Stimulated activated memory B cell treated with anti-CD40 and anti-IgM and Interleukin-4, amounts not matched to agents 10 μg/mL and 1 μg/mL and 100 μg/mL, for 72 hours (primary cell): ENCODE results near the gene GINS2.

Experiments used
- ATAC-seq: fragments of 150-1000 bp; cut with Tn5 transposase; 2 replicates; pipeline ENCODE4 v1.10.0; 2021
- H3K27ac Mint-ChIP-seq: one replicate; pipeline ENCODE4 v1.8.0; 2022; ENCODE audit warnings: mild to moderate bottlenecking, mixed read lengths
- H3K27me3 Mint-ChIP-seq: one replicate; pipeline ENCODE4 v1.8.0; 2022; ENCODE audit warnings: mixed read lengths
- H3K36me3 Mint-ChIP-seq: one replicate; pipeline ENCODE4 v1.8.0; 2022; ENCODE audit warnings: mixed read lengths
- H3K4me1 Mint-ChIP-seq: one replicate; pipeline ENCODE4 v1.8.0; 2022; ENCODE audit warnings: mixed read lengths
- H3K4me3 Mint-ChIP-seq: one replicate; pipeline ENCODE4 v1.8.0; 2022; ENCODE audit warnings: mild to moderate bottlenecking, moderate library complexity, mixed read lengths
- H3K9me3 Mint-ChIP-seq: one replicate; pipeline ENCODE4 v1.8.0; 2022; ENCODE audit warnings: mixed read lengths

Gene GINS2

GRCh38 chr16:85720302-85720637 is 31.5 kb upstream of the GINS2 start:
- Mint-ChIP-seq H3K9me3 (no peaks in the 10 kb centered on the region), H3K27ac (no peak overlapping the region), H3K36me3 (no peaks in the 10 kb centered on the region), H3K27me3 (no peaks in the 10 kb centered on the region), H3K4me1 (peaks cover 31% of the 10 kb centered on the region), H3K4me3 (no peak overlapping the region)
- no peak for ATAC-seq

GRCh38 chr16:85719605-85720301 is 31.0 kb upstream of the GINS2 start:
- Mint-ChIP-seq H3K9me3 (no peaks in the 10 kb centered on the region), H3K27ac (no peak overlapping the region), H3K4me1 (peaks cover 31% of the 10 kb centered on the region), H3K27me3 (no peaks in the 10 kb centered on the region), H3K36me3 (no peaks in the 10 kb centered on the region), H3K4me3 (no peak overlapping the region)
- no peak for ATAC-seq

- H3K27ac Mint-ChIP-seq, result no peak overlapping the region
- no peak overlapping the region for H3K4me3 Mint-ChIP-seq
- no peaks in the 10 kb centered on the region for H3K36me3 Mint-ChIP-seq
- H3K27me3 Mint-ChIP-seq, result no peaks in the 10 kb centered on the region
- no peak for ATAC-seq
- no peaks in the 10 kb centered on the region for H3K9me3 Mint-ChIP-seq
- peaks cover 31% of the 10 kb centered on the region for H3K4me1 Mint-ChIP-seq
Measured at GRCh38 chr16:85718682-85719081, 29.9 kb upstream of the GINS2 start.

GRCh38 chr16:85718153-85718477 is 29.4 kb upstream of the GINS2 start:
- H3K4me1 Mint-ChIP-seq, result peaks cover 31% of the 10 kb centered on the region
- H3K27ac Mint-ChIP-seq, result no peak overlapping the region

DNA sequence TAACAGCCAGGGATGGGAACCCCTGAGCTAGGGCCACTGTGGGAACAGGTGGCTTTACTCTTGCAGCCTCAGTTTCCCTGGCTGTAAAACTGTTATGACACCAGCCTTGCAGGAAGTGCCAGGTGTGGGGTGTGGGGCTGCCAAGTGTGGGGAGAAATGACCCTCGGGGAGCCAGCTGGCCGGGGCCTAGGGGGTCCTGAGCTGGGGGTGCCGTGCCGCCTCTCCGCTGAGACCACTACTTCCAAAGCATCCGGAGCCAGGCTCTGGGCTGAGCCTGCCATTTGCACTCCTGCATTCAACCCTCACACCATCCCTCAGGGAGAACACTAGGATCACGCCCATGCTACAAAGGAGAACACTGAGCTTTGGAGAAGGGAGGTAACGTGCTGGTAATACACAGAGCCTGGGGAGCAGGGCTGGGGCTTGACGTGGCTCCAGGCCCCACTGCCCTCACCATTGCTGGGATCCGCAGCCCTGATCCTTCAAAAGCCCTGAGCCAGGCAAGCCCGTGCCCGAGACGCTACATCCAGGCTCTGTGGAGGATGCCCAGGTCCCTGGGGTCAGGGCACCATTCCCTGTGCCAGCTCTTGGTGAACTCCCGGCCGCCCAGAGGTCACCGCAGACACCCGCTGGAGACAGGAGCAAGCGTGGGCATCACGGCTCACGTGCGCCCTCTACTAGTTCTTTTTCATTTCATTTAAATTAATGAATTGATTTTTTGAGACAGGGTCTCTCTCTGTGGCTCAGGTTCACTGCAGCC is 28.8 kb upstream of the GINS2 start:
- Mint-ChIP-seq H3K4me3 (no peak overlapping the region), H3K4me1 (peaks cover 31% of the 10 kb centered on the region), H3K9me3 (no peaks in the 10 kb centered on the region), H3K27ac (no peak overlapping the region), H3K27me3 (no peaks in the 10 kb centered on the region), H3K36me3 (peaks cover 8% of the 10 kb centered on the region)
- ATAC-seq, result peak; percentile 34

More at GRCh38 chr16:85718153-85718477, 29.4 kb upstream of the GINS2 start:
- no peaks in the 10 kb centered on the region for H3K9me3 Mint-ChIP-seq
- peaks cover 3% of the 10 kb centered on the region for H3K36me3 Mint-ChIP-seq
- H3K27me3 Mint-ChIP-seq, result no peaks in the 10 kb centered on the region
- ATAC-seq, result no peak
- H3K4me3 Mint-ChIP-seq, result no peak overlapping the region

- Mint-ChIP-seq H3K9me3 (peaks cover 3% of the 10 kb centered on the region), H3K4me3 (no peak overlapping the region), H3K36me3 (peaks cover 16% of the 10 kb centered on the region)
Measured at GRCh38 chr16:85716680-85717038, 27.9 kb upstream of the GINS2 start.

DNA sequence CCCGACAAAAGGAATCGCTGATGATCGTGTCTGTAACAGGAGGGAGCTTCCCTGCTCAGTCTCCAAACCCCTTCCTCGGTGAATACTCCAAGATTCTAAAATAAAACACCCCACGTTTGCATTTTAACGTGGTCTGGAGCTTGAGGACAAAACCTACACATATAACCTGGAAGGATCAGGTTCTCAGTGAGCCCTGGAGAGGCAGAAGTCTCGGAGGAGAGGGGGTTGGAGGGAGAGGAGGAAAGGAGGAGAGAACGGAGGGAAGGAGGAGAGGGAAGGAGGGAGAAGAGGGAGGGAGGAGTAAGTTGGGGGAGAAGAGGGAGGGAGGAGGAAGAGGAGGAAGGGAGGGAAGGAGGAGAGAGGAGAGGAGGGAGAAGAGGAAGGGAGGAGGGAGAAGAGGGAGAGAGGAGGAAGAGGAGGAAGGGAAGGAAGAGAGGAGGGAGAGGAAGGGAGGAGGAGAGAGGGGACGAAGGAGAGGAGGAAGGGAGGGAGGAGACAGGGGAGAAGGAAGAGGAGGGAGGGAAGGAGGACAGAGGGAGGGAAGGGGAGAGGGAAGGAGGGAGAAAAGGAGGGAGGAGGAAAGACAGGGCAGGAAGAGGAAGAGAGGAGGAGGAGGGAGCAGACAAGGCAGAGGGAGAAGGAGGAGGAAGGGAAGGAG is 27.4 kb upstream of the GINS2 start:
- Mint-ChIP-seq H3K4me1 (peaks cover 31% of the 10 kb centered on the region), H3K27me3 (no peaks in the 10 kb centered on the region), H3K36me3 (peaks cover 16% of the 10 kb centered on the region), H3K9me3 (peaks cover 3% of the 10 kb centered on the region), H3K27ac (peak overlapping the region; percentile 32), H3K4me3 (no peak overlapping the region)
- ATAC-seq, result no peak

More at GRCh38 chr16:85716680-85717038, 27.9 kb upstream of the GINS2 start:
- Mint-ChIP-seq H3K27me3 (no peaks in the 10 kb centered on the region), H3K4me1 (peaks cover 31% of the 10 kb centered on the region), H3K27ac (no peak overlapping the region)
- ATAC-seq, result no peak

DNA sequence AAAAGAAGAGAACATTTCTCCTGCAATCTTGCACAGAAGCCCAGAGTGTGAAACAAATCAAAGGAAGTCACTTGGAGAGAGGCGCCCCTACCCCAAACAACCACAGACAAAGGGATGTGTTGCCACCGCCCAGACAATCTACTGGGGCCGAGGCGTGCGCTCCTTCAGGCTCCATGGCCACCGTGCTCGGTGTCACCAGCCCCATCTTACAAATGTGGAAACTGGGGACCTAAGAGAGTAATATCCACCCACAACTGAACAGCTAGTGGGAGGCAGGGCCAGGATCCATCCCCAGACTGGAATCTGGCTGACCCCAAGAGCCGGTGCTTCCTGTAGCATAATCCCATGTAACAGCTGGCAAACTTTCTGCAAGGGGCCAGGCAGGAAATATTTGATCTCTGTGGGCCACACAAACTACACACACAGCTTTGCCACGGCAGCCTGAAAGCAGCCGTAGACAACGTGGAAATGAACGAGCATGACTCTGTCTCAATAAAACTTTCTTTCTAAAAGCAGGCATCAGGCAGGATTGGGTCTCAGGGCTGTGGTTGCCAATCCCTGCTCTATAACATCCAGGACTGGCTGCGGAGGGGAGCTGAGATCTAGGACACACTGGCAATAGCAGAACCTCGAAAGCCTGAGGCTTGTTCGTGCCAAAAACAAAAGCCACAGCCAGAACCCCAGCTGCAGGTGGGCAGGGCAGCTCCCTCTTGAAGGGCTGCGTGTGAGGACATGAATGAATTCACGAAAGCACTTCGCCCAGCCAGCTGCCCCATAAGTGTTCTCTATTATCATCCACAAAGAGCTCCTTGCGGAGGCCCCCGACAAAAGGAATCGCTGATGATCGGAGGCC is 26.6 kb upstream of the GINS2 start:
- Mint-ChIP-seq H3K9me3 (peaks cover 3% of the 10 kb centered on the region), H3K4me1 (peaks cover 31% of the 10 kb centered on the region), H3K27me3 (no peaks in the 10 kb centered on the region), H3K4me3 (no peak overlapping the region), H3K27ac (peak overlapping the region; percentile 32), H3K36me3 (peaks cover 16% of the 10 kb centered on the region)
- ATAC-seq, result no peak

GRCh38 chr16:85712801-85713200 is 24.0 kb upstream of the GINS2 start:
- Mint-ChIP-seq H3K4me1 (peaks cover 14% of the 10 kb centered on the region), H3K27me3 (no peaks in the 10 kb centered on the region), H3K9me3 (peaks cover 3% of the 10 kb centered on the region), H3K4me3 (no peak overlapping the region), H3K36me3 (peaks cover 16% of the 10 kb centered on the region), H3K27ac (no peak overlapping the region)
- ATAC-seq, result no peak

DNA sequence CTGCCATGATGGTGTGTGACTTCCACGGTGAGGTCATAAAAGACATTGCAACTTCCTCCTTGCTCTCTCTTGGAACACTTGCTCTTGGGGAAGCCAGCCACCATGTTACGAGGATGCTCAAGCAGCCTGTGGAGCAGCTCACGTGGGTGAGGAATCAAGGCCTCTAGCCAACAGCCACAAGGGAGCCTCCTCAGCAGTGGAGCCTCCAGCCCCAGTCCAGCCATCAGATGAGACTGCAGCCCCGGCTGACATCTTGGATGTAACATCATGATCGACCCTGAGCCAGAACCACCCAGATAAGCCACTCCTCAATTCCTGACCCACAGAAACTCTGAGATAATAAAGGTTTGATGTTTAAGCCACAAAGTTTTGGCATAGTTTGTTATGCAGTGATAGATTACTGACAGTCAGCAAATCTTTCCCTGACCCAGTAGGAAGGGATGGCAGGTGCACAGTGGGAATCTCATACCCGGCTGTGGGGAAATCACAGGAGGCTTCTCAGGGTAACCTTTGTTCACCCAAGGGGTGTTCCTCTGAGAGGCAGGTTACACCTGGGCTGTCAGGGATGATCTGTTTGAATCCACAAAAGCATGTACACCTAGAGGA is 23.3 kb upstream of the GINS2 start:
- no peaks in the 10 kb centered on the region for H3K27me3 Mint-ChIP-seq
- peaks cover 11% of the 10 kb centered on the region for H3K4me1 Mint-ChIP-seq
- no peak overlapping the region for H3K4me3 Mint-ChIP-seq
- no peak for ATAC-seq
- peaks cover 16% of the 10 kb centered on the region for H3K36me3 Mint-ChIP-seq
- H3K9me3 Mint-ChIP-seq, result peaks cover 3% of the 10 kb centered on the region
- H3K27ac Mint-ChIP-seq, result no peak overlapping the region

DNA sequence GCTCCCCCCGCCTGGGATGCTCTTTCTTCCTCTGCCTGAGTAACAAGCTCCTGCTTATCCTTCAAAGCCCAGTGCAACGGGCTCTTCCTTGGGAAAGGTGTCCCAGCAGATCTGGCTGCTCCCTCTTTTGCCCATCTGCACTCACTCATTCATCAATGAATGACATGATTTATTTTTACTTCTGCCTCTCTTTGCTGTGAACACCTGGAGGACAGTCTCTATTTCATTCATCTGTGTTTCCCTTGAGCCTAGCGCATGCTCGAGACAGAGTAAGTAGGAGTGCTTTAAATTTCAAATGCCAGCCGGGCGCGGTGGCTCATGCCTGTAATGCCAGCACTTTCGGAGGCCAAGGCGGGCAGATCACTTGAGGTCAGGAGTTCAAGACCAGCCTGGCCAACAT is 22.0 kb upstream of the GINS2 start:
- no peak for ATAC-seq
- H3K27me3 Mint-ChIP-seq, result no peaks in the 10 kb centered on the region
- H3K9me3 Mint-ChIP-seq, result peaks cover 3% of the 10 kb centered on the region
- peaks cover 16% of the 10 kb centered on the region for H3K36me3 Mint-ChIP-seq
- no peak overlapping the region for H3K4me3 Mint-ChIP-seq
- H3K4me1 Mint-ChIP-seq, result peaks cover 5% of the 10 kb centered on the region
- H3K27ac Mint-ChIP-seq, result no peak overlapping the region

- Mint-ChIP-seq H3K4me1 (no peaks in the 10 kb centered on the region), H3K4me3 (no peak overlapping the region), H3K27me3 (no peaks in the 10 kb centered on the region), H3K36me3 (peaks cover 16% of the 10 kb centered on the region), H3K27ac (no peak overlapping the region), H3K9me3 (peaks cover 3% of the 10 kb centered on the region)
- no peak for ATAC-seq
Measured at GRCh38 chr16:85709766-85710585, 21.2 kb upstream of the GINS2 start.

- H3K9me3 Mint-ChIP-seq, result peaks cover 3% of the 10 kb centered on the region
- ATAC-seq, result no peak
Measured at GRCh38 chr16:85708338-85708737, 19.6 kb upstream of the GINS2 start.

DNA sequence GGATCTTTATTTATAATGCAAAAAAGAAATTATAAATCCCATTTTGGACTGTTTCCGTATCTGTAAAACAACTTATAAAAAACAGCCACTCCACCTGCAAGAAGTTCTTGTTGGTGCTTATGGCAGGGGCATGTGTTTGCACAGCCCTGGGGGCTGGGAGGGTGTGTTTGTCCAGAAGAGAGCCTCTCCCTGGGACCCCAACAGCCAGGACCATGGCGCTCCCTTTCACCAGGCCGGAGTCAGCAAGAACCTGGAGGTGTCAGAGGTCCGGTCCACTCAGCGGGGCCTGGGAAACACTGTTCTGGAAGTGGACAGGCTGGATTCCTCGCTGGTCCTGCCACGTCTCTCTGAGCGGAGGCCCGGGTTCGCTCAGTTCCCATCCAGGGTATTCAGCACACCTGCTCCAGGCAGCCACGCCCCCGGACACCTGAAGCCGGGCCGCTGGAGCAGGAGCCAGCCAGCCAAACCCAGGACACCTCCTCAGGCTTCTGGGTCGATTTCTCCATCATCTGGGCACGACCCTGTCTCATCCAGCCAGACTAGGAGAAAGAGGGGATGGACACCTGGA is 18.9 kb upstream of the GINS2 start:
- Mint-ChIP-seq H3K4me1 (no peaks in the 10 kb centered on the region), H3K9me3 (peaks cover 3% of the 10 kb centered on the region), H3K4me3 (no peak overlapping the region), H3K27me3 (no peaks in the 10 kb centered on the region), H3K36me3 (peaks cover 8% of the 10 kb centered on the region), H3K27ac (no peak overlapping the region)
- ATAC-seq, result no peak

More at GRCh38 chr16:85708338-85708737, 19.6 kb upstream of the GINS2 start:
- Mint-ChIP-seq H3K4me3 (no peak overlapping the region), H3K27ac (no peak overlapping the region), H3K4me1 (no peaks in the 10 kb centered on the region), H3K27me3 (no peaks in the 10 kb centered on the region), H3K36me3 (peaks cover 15% of the 10 kb centered on the region)
